Testis (tissue), 3 donors: ENCODE results near the gene ANO4. TPM values are rescaled to one million over a fixed set of nuclear protein-coding genes. Genes with fewer than 3 reads are reported as not detected.
"Not testable (repeated sequence)": the region's sequence is repeated elsewhere in the genome, so short reads cannot be mapped to it uniquely, and the experiment has no call there.

Experiments used
- DNase-seq: peaks from one replicate; pipeline ENCODE4 v3.0.0-alpha.2; 2019
- H3K27ac ChIP-seq, 2 donors: fragments of 200-600 bp; sonication (generic); one replicate each; pipeline ENCODE4 v1.5.1; 2019
- H3K27me3 ChIP-seq: fragments of 200-600 bp; sonication (generic); one replicate; pipeline ENCODE4 v1.5.1; 2019
- H3K36me3 ChIP-seq: fragments of 200-600 bp; sonication (generic); one replicate; pipeline ENCODE4 v1.5.1; 2017; ENCODE audit warnings: low read depth; ENCODE audit errors: missing control alignments
- H3K4me1 ChIP-seq: fragments of 200-600 bp; sonication (generic); one replicate; pipeline ENCODE4 v1.5.1; 2019
- H3K4me3 ChIP-seq, 2 donors: fragments of 200-600 bp; sonication (generic); one replicate each; pipeline ENCODE4 v1.5.1; 2017 to 2019
- H3K9me3 ChIP-seq: fragments of 200-600 bp; sonication (generic); one replicate; pipeline ENCODE4 v1.5.1; 2017
- CTCF ChIP-seq, 3 experiments: fragments of 450-650 bp in 2 of 3; fragments of 200-600 bp in 1 of 3; sonication (generic) in 1 of 3; IDR thresholded peaks; one replicate each; pipeline ENCODE4 v1.5.1; 2016 to 2019; ENCODE audit warnings: antibody characterized with exemption in 3 of 3, mild to moderate bottlenecking in 2 of 3, moderate library complexity in 1 of 3
- POLR2A ChIP-seq: fragments of 450-650 bp; IDR thresholded peaks from one replicate; pipeline ENCODE4 v1.6.1; 2017; ENCODE audit warnings: antibody characterized with exemption, mild to moderate bottlenecking, moderate library complexity
- WGBS, 2 donors: methylation state at CpG; one replicate each; pipeline ENCODE4 v1.1.5; 2018; 5-methylcytosine and 5-hydroxymethylcytosine counted together
- intact Hi-C: fragments of 100-400 bp; cut with DNase I; formaldehyde crosslinking; loops from one replicate; pipeline ENCODE4 v1.15.1; 2023; ENCODE audit warnings: low total_unique reads
- polyA plus RNA-seq: library from polyadenylated mRNA; stranded (reverse); fragments of 350-450 nt; fragmentation: Illumina TruSeq; extraction: RNeasy Lipid Tissue Mini Kit (QIAGEN cat#74804); gene quantifications from one replicate; pipeline ENCODE4 v1.2.3, GENCODE V29; 2014; ENCODE audit warnings: low read depth, low replicate concordance; ENCODE audit not compliant: insufficient read depth
- total RNA-seq, 2 donors: library from RNA; depleted of rRNA; stranded (reverse); fragments of >200 nt; gene quantifications; one replicate each; pipeline ENCODE4 v1.2.3, GENCODE V29; 2016

Gene ANO4
- total and polyA plus RNA-seq, 3 donors from 2014 or later = 2.4 to 13.0 (median 9.5) TPM

GRCh38 chr12:101051901-101052550, 257.4 kb downstream of the ANO4 start:
- intact Hi-C loops = no loop called here
- peak; percentile 20 for DNase-seq

GRCh38 chr12:101053203-101053602, 258.6 kb downstream of the ANO4 start:
- DNase-seq = no peak

More at GRCh38 chr12:101051901-101052550, 257.4 kb downstream of the ANO4 start:
- TF ChIP-seq POLR2A (no peak), CTCF (IDR thresholded peaks at IDR 0.05) (no peak)
- no peaks in the 10 kb centered on the region for H3K27me3 ChIP-seq
- H3K27ac ChIP-seq = no peak overlapping the region
- peaks cover 9% of the 10 kb centered on the region for H3K4me1 ChIP-seq
- WGBS, 2 donors = 28 to 33% methylated on average over 8 of the region's 8 CpGs
- H3K36me3 ChIP-seq = no peaks in the 10 kb centered on the region
- no peaks in the 10 kb centered on the region for H3K9me3 ChIP-seq
- no peak overlapping the region for H3K4me3 ChIP-seq

GRCh38 chr12:101055940-101056339, 261.4 kb downstream of the ANO4 start:
- no peak overlapping the region for H3K27ac ChIP-seq
- H3K27me3 ChIP-seq = no peaks in the 10 kb centered on the region
- H3K36me3 ChIP-seq = no peaks in the 10 kb centered on the region
- peaks cover 9% of the 10 kb centered on the region for H3K4me1 ChIP-seq
- no peak for TF ChIP-seq CTCF (IDR thresholded peaks at IDR 0.05)
- TF ChIP-seq POLR2A = no peak
- DNase-seq = no peak
- H3K9me3 ChIP-seq = no peaks in the 10 kb centered on the region
- intact Hi-C loops = no loop called here
- no peak overlapping the region for H3K4me3 ChIP-seq

More at GRCh38 chr12:101053203-101053602, 258.6 kb downstream of the ANO4 start:
- no peak overlapping the region for H3K27ac ChIP-seq
- intact Hi-C loops = no loop called here
- no peak overlapping the region for H3K4me3 ChIP-seq
- no peak for TF ChIP-seq POLR2A
- no peaks in the 10 kb centered on the region for H3K9me3 ChIP-seq
- no peaks in the 10 kb centered on the region for H3K36me3 ChIP-seq
- H3K4me1 ChIP-seq = peaks cover 9% of the 10 kb centered on the region
- H3K27me3 ChIP-seq = no peaks in the 10 kb centered on the region

- DNase-seq, H3K4me3 ChIP-seq, H3K36me3 ChIP-seq, H3K27me3 ChIP-seq, H3K27ac ChIP-seq, H3K9me3 ChIP-seq, H3K4me1 ChIP-seq, intact Hi-C loops: not testable (repeated sequence)
- WGBS, 2 donors = 78 to 89% methylated on average over 2 to 4 of the region's 4 CpGs
Measured at GRCh38 chr12:101062508-101062907, 267.9 kb downstream of the ANO4 start.

- no peak for TF ChIP-seq CTCF (IDR thresholded peaks at IDR 0.05)
- TF ChIP-seq POLR2A = no peak
- Histone ChIP-seq H3K9me3 (no peaks in the 10 kb centered on the region), H3K27me3 (no peaks in the 10 kb centered on the region), H3K4me3 (no peak overlapping the region), H3K27ac (no peak overlapping the region), H3K4me1 (no peaks in the 10 kb centered on the region), H3K36me3 (no peaks in the 10 kb centered on the region)
- no peak for DNase-seq
- WGBS, 2 donors = 89 to 92% methylated on average over 5 of the region's 5 CpGs
- intact Hi-C loops = no loop called here
Measured at GRCh38 chr12:101064721-101065120, 270.1 kb downstream of the ANO4 start.

- no peak overlapping the region for H3K27ac ChIP-seq
- no peaks in the 10 kb centered on the region for H3K27me3 ChIP-seq
- no peaks in the 10 kb centered on the region for H3K36me3 ChIP-seq
Measured at GRCh38 chr12:101066489-101066888, 271.9 kb downstream of the ANO4 start.

More at GRCh38 chr12:101066489-101066888, 271.9 kb downstream of the ANO4 start:
- no peak for TF ChIP-seq POLR2A
- no peak for TF ChIP-seq CTCF (IDR thresholded peaks at IDR 0.05)
- Histone ChIP-seq H3K4me1 (no peaks in the 10 kb centered on the region), H3K4me3 (no peak overlapping the region), H3K9me3 (no peaks in the 10 kb centered on the region)
- 88 to 92% methylated on average over 7 of the region's 7 CpGs for WGBS, 2 donors
- no peak for DNase-seq
- intact Hi-C loops = no loop called here
